ENCODE results near the gene NPFFR2.
"Not testable (repeated sequence)": the region's sequence is repeated elsewhere in the genome, so short reads cannot be mapped to it uniquely, and the experiment has no call there.

NPFFR2 gene

GRCh38 chr4:72031868-72032608 lies at the start of gene NPFFR2:
Gene NPFFR2, plus strand, starts transcription at chr4:72032000. Its CDS starts 96,592 bp downstream, at chr4:72128592.
- FAIRE-seq (no peak), DNase-seq (ENCODE audit: extremely low spot score, insufficient read length, low read depth) (no peak)

- no peak for FAIRE-seq
Measured at GRCh38 chr4:71992571-71993312, 39.1 kb upstream of the NPFFR2 start.

GRCh38 chr4:71994559-71994958 lies 37.2 kb upstream of the NPFFR2 start:
- DNase-seq (ENCODE audit: extremely low spot score, insufficient read length, low read depth), result no peak
- no peak for FAIRE-seq

More at GRCh38 chr4:71992571-71993312, 39.1 kb upstream of the NPFFR2 start:
- DNase-seq (ENCODE audit: extremely low spot score, insufficient read length, low read depth), result no peak

GRCh38 chr4:71995297-71995696 lies 36.5 kb upstream of the NPFFR2 start:
- FAIRE-seq (no peak), DNase-seq (ENCODE audit: extremely low spot score, insufficient read length, low read depth) (no peak)

- no peak for FAIRE-seq
Measured at GRCh38 chr4:72006586-72006985, 25.2 kb upstream of the NPFFR2 start.

GRCh38 chr4:72011906-72012305 lies 19.9 kb upstream of the NPFFR2 start:
- no peak for DNase-seq (ENCODE audit: extremely low spot score, insufficient read length, low read depth)

More at GRCh38 chr4:72006586-72006985, 25.2 kb upstream of the NPFFR2 start:
- no peak for DNase-seq (ENCODE audit: extremely low spot score, insufficient read length, low read depth)

GRCh38 chr4:72016011-72016410 lies 15.8 kb upstream of the NPFFR2 start:
- FAIRE-seq (no peak), DNase-seq (ENCODE audit: extremely low spot score, insufficient read length, low read depth) (no peak)

More at GRCh38 chr4:72011906-72012305, 19.9 kb upstream of the NPFFR2 start:
- no peak for FAIRE-seq

GRCh38 chr4:72019688-72020087 lies 12.1 kb upstream of the NPFFR2 start:
- FAIRE-seq, result no peak
- no peak for DNase-seq (ENCODE audit: extremely low spot score, insufficient read length, low read depth)

- FAIRE-seq (no peak), DNase-seq (ENCODE audit: extremely low spot score, insufficient read length, low read depth) (no peak)
Measured at GRCh38 chr4:72022553-72022952, 9.2 kb upstream of the NPFFR2 start.

- no peak for FAIRE-seq
Measured at GRCh38 chr4:72055566-72055965, 23.8 kb downstream of the NPFFR2 start.

GRCh38 chr4:72063726-72064125 lies 31.9 kb downstream of the NPFFR2 start:
- no peak for DNase-seq (ENCODE audit: extremely low spot score, insufficient read length, low read depth)
- no peak for FAIRE-seq

More at GRCh38 chr4:72055566-72055965, 23.8 kb downstream of the NPFFR2 start:
- no peak for DNase-seq (ENCODE audit: extremely low spot score, insufficient read length, low read depth)

GRCh38 chr4:72067051-72067450 lies 35.3 kb downstream of the NPFFR2 start:
- DNase-seq (ENCODE audit: extremely low spot score, insufficient read length, low read depth) (no peak), FAIRE-seq (no peak)

GRCh38 chr4:72073816-72074215 lies 42.0 kb downstream of the NPFFR2 start:
- DNase-seq (ENCODE audit: extremely low spot score, insufficient read length, low read depth) (no peak), FAIRE-seq (peak; percentile 9)

- no peak for DNase-seq (ENCODE audit: extremely low spot score, insufficient read length, low read depth)
Measured at GRCh38 chr4:72076562-72076961, 44.8 kb downstream of the NPFFR2 start.

GRCh38 chr4:72077346-72077745 lies 45.5 kb downstream of the NPFFR2 start:
- no peak for FAIRE-seq
- no peak for DNase-seq (ENCODE audit: extremely low spot score, insufficient read length, low read depth)

More at GRCh38 chr4:72076562-72076961, 44.8 kb downstream of the NPFFR2 start:
- no peak for FAIRE-seq

- DNase-seq (ENCODE audit: extremely low spot score, insufficient read length, low read depth), result no peak
- peak; percentile 63 for FAIRE-seq
Measured at GRCh38 chr4:72084587-72085011, 52.8 kb downstream of the NPFFR2 start.

GRCh38 chr4:72090606-72091005 lies 58.8 kb downstream of the NPFFR2 start:
- FAIRE-seq; DNase-seq (ENCODE audit: extremely low spot score, insufficient read length, low read depth): not testable (repeated sequence)

GRCh38 chr4:72094059-72094797 lies 62.4 kb downstream of the NPFFR2 start:
- DNase-seq (ENCODE audit: extremely low spot score, insufficient read length, low read depth), result no peak
- FAIRE-seq, result no peak

- DNase-seq (ENCODE audit: extremely low spot score, insufficient read length, low read depth), result no peak
- FAIRE-seq, result no peak
Measured at GRCh38 chr4:72107456-72107855, 75.7 kb downstream of the NPFFR2 start.

- FAIRE-seq, result no peak
- no peak for DNase-seq (ENCODE audit: extremely low spot score, insufficient read length, low read depth)
Measured at GRCh38 chr4:72109364-72109763, 77.6 kb downstream of the NPFFR2 start.

Measured in GM18507 (cell line).